Right atrium auricular region (tissue), 2 donors: ENCODE data around the gene PYGO1. TPM values are rescaled to one million over a fixed set of nuclear protein-coding genes. Genes with fewer than 3 reads are reported as not detected.
A peak's percentile ranks its signal among the peaks of the same experiment; 100 is the strongest.

Experiments
- DNase-seq: peaks from one replicate; pipeline ENCODE4 v3.0.0-alpha.2; 2019; ENCODE audit warnings: low spot score
- H3K27ac ChIP-seq, 2 donors: fragments of 200-600 bp; sonication (generic); 1 replicate in 1 of 2; 2 replicates in 1 of 2; pipeline ENCODE4 v1.5.1; 2016 to 2019
- H3K27me3 ChIP-seq, 2 donors: fragments of 200-600 bp; sonication (generic); one replicate each; pipeline versions ENCODE4 v1.5.1 to v1.6.0; 2017 to 2019
- H3K36me3 ChIP-seq: fragments of 200-600 bp; sonication (generic); one replicate; pipeline ENCODE4 v1.5.1; 2016
- H3K4me1 ChIP-seq, 2 donors: fragments of 200-600 bp; sonication (generic); one replicate each; pipeline versions ENCODE4 v1.5.1 to v1.6.0; 2017 to 2019
- H3K4me3 ChIP-seq, 2 donors: fragments of 200-600 bp; sonication (generic); 1 replicate in 1 of 2; 2 replicates in 1 of 2; pipeline ENCODE4 v1.5.1; 2017 to 2019; ENCODE audit warnings: mild to moderate bottlenecking in 1 of 2, moderate library complexity in 1 of 2
- H3K9me3 ChIP-seq, 2 donors: fragments of 200-600 bp; sonication (generic); one replicate each; pipeline ENCODE4 v1.5.1; 2019
- CTCF ChIP-seq, 2 donors: fragments of 200-600 bp; sonication (generic); IDR thresholded peaks; one replicate each; pipeline ENCODE4 v1.5.1; 2019; ENCODE audit warnings: antibody characterized with exemption in 2 of 2
- total RNA-seq, 2 donors: library from RNA; depleted of rRNA; stranded (reverse); fragments of >200 nt; gene quantifications; one replicate each; pipeline ENCODE4 v1.1.0, GENCODE V29; 2016

PYGO1 gene
- total RNA-seq, 2 donors from 2014 or later = 4.3 to 6.3 TPM

GRCh38 chr15:55526559-55527036, 61.5 kb downstream of the PYGO1 start:
- peak in 1 of 2 donors; percentile 62 for TF ChIP-seq CTCF (IDR thresholded peaks at IDR 0.05)
- Histone ChIP-seq H3K4me3 (no peak overlapping the region), H3K36me3 (no peaks in the 10 kb centered on the region), H3K4me1 (no peaks in the 10 kb centered on the region), H3K27me3 (no peaks in the 10 kb centered on the region), H3K27ac (no peak overlapping the region), H3K9me3 (no peaks in the 10 kb centered on the region)
- no peak for DNase-seq

- Histone ChIP-seq H3K27ac (no peak overlapping the region), H3K36me3 (no peaks in the 10 kb centered on the region), H3K4me1 (no peaks in the 10 kb centered on the region), H3K9me3 (no peaks in the 10 kb centered on the region), H3K4me3 (no peak overlapping the region), H3K27me3 (no peaks in the 10 kb centered on the region)
- DNase-seq = no peak
- no peak for TF ChIP-seq CTCF (IDR thresholded peaks at IDR 0.05)
These were observed 65.2 kb downstream of the PYGO1 start for GRCh38 chr15:55522742-55523450.

GRCh38 chr15:55518641-55519040, 69.5 kb downstream of the PYGO1 start:
- Histone ChIP-seq H3K4me1 (no peaks in the 10 kb centered on the region), H3K27me3 (no peaks in the 10 kb centered on the region), H3K27ac (no peak overlapping the region), H3K9me3 (no peaks in the 10 kb centered on the region), H3K36me3 (no peaks in the 10 kb centered on the region), H3K4me3 (no peak overlapping the region)
- no peak for DNase-seq
- no peak for TF ChIP-seq CTCF (IDR thresholded peaks at IDR 0.05)

- no peaks in the 10 kb centered on the region for H3K9me3 ChIP-seq
- H3K27me3 ChIP-seq = no peaks in the 10 kb centered on the region
- TF ChIP-seq CTCF (IDR thresholded peaks at IDR 0.05) = no peak
- H3K4me3 ChIP-seq = no peak overlapping the region
- H3K27ac ChIP-seq = no peak overlapping the region
- no peaks in the 10 kb centered on the region for H3K4me1 ChIP-seq
- no peak for DNase-seq
- H3K36me3 ChIP-seq = no peaks in the 10 kb centered on the region
These were observed 70.1 kb downstream of the PYGO1 start for GRCh38 chr15:55518009-55518408.

GRCh38 chr15:55515991-55516776, 72.0 kb downstream of the PYGO1 start:
- no peaks in the 10 kb centered on the region for H3K27me3 ChIP-seq
- no peak for TF ChIP-seq CTCF (IDR thresholded peaks at IDR 0.05)
- H3K4me1 ChIP-seq = no peaks in the 10 kb centered on the region
- no peaks in the 10 kb centered on the region for H3K36me3 ChIP-seq
- no peak overlapping the region for H3K4me3 ChIP-seq
- H3K27ac ChIP-seq = no peak overlapping the region
- no peak for DNase-seq
- no peaks in the 10 kb centered on the region for H3K9me3 ChIP-seq
